OCI-LY1 (cell line): ENCODE measurements around the gene PSMD2.

ENCODE experiments used
- CTCF ChIP-seq: fragments of 200-600 bp; sonication (generic), shearing (Covaris generic); IDR thresholded peaks from 2 replicates; pipeline ENCODE4 v1.5.1; 2017; ENCODE audit warnings: mild to moderate bottlenecking, antibody characterized with exemption, low read length, moderate library complexity, mixed read lengths
- EZH2 ChIP-seq: fragments of 200-600 bp; sonication (generic), shearing (Covaris generic); IDR thresholded peaks from 2 replicates; pipeline ENCODE4 v1.8.0; 2017; ENCODE audit warnings: borderline replicate concordance, mixed run types, mild to moderate bottlenecking, antibody characterized with exemption, low read length, moderate library complexity, mixed read lengths

GRCh38 chr3:184259878-184260723 lies 38.9 kb upstream of the PSMD2 start:
- TF ChIP-seq EZH2: no peak
- TF ChIP-seq CTCF: no peak
